Retinal pigment epithelial cell (primary cell): ENCODE data around the gene MYO5B.

Experiments
- DNase-seq: peaks from one replicate; pipeline ENCODE4 v3.0.0-alpha.2; 2010; ENCODE audit warnings: low read depth
- H3K4me3 ChIP-seq: 2 replicates; pipeline ENCODE4 v1.5.1; 2011; ENCODE audit warnings: mild to moderate bottlenecking, low read length, control low read depth, moderate library complexity
- CTCF ChIP-seq: conservative IDR thresholded peaks from 2 replicates; pipeline ENCODE4 v1.5.1; 2011; ENCODE audit warnings: low read depth, low read length, control low read depth, inconsistent platforms

MYO5B gene

DNA sequence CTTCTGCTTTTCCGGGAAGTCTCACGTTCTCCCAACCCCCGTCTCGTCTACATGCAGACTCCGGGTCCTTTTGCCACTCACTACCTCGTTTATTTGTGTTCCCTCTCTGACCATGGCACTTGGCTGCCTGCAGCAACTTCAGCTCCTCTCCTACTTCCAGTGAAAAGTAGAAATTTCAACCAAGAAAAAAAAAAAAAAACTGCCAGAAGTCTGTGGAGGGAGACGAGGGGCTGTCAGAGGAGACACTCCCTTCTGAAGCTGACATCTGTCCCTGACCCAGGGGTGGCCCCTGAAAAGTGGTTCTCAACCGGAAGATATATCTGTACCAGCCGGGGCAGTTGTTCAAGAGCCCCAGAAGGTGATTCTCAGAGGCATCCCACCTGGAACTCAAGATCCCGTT, 742 bp upstream of the MYO5B start:
- TF ChIP-seq CTCF: no peak
- no peak overlapping the region for H3K4me3 ChIP-seq
- no peak for DNase-seq

- TF ChIP-seq CTCF: no peak
- peak overlapping the region; percentile 44 for H3K4me3 ChIP-seq
- DNase-seq: no peak
These were observed 934 bp downstream of the MYO5B start for GRCh38 chr18:50193796-50194630.

GRCh38 chr18:50192995-50193795, 1.8 kb downstream of the MYO5B start:
- DNase-seq: no peak
- TF ChIP-seq CTCF: no peak
- no peak overlapping the region for H3K4me3 ChIP-seq

GRCh38 chr18:50190926-50191325, 4.0 kb downstream of the MYO5B start:
- no peak for TF ChIP-seq CTCF
- no peak overlapping the region for H3K4me3 ChIP-seq
- no peak for DNase-seq

DNA sequence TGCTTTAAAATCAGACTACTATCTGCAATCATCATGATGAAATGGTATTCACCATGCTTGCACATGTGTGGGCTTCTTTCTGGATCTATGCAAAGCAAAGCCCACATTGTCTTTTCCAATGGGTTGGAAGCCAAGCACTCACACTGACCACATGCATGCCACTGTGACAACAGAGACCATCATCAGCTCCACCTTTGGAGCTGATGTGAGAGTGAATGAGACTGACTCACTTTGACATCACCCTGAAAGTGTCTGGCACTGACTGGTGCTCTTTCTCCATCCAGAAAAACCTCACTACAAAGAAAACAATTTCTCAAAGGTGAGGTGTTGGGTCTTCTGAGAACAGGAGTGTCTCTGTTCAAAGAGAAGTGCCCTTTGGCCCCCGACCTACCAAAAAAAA, 4.7 kb downstream of the MYO5B start:
- no peak for TF ChIP-seq CTCF
- DNase-seq: no peak
- no peak overlapping the region for H3K4me3 ChIP-seq

DNA sequence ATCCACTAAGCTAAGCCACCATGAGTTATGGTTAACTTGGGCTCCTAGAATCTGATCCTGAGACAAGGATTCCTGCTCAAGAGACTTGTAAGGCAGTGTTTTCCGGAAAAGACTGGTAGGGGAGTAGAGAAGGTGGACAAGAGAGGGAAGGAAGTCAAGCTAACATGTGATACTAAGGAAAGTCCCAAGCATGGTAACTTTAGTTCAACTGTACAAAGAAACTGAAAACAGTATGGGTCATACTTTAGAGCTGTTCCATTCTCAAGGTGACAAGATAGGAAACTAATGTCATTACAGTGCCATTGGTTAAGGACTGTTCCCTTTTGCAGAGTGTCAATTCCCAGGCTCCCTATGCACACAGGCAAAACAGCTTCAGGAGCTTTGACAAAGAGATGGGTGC, 5.8 kb downstream of the MYO5B start:
- no peak for TF ChIP-seq CTCF
- H3K4me3 ChIP-seq: no peak overlapping the region
- no peak for DNase-seq

DNA sequence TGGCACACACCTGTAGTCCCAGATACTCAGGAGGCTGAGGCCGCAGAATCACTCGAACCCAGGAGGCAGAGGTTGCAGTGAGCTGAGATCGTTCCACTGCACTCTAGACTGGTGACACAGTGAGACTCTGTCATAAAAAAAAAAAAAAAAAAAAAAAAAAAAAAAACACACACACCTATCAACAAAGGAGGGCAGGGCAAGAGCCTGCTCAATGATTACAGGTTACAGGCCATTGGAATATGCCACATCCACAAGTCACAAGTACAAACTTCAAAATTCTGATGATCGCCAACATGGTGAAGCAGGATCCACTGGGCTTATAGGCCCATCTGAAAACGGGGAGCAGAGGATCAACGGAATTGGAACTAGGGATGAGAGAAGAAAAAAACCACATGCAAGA, 6.3 kb downstream of the MYO5B start:
- TF ChIP-seq CTCF: no peak
- DNase-seq: no peak
- H3K4me3 ChIP-seq: no peak overlapping the region
